Measurements from ENCODE around the gene PROSER3.

GRCh38 chr19:35713506-35713850, 44.5 kb upstream of the PROSER3 start:
- TF ChIP-seq CTCF (IDR thresholded peaks at IDR 0.05): no peak
- no peak for TF ChIP-seq POLR2A (IDR thresholded peaks at IDR 0.05)
